ENCODE data around the gene ACSM2A. TPM values are rescaled to one million over a fixed set of nuclear protein-coding genes. Genes with fewer than 3 reads are reported as not detected.
"Not testable (repeated sequence)": the region's sequence is repeated elsewhere in the genome, so short reads cannot be mapped to it uniquely, and the experiment has no call there.

The ACSM2A gene
- total RNA-seq, 1 donor from 2014 or later, result not detected

DNA sequence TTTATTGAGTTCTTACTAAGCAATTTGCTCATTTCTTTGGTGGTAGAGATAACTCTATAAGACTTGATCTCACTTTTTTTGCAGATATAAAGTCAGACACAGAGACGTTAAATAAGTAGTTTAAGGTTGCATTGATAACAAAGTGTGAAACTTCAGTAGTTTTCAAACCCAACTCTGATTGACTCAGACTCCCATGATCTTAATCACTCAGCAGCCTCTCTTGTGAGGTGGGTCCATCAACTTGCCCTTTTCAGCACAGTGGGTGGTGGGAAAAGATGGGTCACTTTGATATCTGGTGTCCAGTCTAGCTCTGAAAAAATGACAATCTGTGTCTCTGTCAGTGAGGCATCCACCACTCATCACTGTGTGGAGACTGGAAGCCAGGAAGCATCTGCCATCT is 19.4 kb downstream of the ACSM2A start:
- not testable (repeated sequence) for H3K36me3 Mint-ChIP-seq (ENCODE audit: low read depth); DNase-seq (ENCODE audit: low read depth, low spot score); H3K4me3 Mint-ChIP-seq; H3K9me3 Mint-ChIP-seq; H3K4me1 Mint-ChIP-seq; H3K27ac Mint-ChIP-seq (ENCODE audit: unreplicated experiment)
- H3K27me3 Mint-ChIP-seq (ENCODE audit: low read depth), result peaks cover 59% of the 10 kb centered on the region

DNA sequence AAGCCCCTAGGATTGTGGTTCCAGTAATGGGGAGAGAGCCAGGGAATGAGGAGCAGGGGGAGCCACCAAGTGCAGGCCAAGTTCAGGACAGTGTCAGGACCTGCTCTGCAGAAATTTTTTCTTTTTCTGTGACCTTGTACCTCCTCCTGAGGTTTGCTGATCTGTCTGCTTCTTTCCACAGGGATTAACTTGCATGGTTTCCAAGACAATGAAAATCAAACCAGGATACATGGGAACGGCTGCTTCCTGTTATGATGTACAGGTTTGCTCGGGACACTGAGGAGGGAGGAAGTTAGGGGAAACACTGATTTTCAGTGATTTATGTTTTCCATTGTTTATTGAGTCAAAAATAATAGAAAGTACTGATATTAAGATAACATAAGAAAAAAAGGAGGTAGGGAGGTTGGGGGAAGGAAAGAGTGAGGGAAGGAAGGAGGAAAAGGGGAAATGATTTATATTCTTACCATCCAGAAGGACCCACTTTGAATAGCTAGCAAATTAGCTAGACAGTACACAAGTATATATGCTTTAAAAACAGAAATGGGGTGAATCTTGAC is 25.9 kb downstream of the ACSM2A start:
- H3K4me1 Mint-ChIP-seq; H3K4me3 Mint-ChIP-seq; H3K9me3 Mint-ChIP-seq; DNase-seq (ENCODE audit: low read depth, low spot score); H3K36me3 Mint-ChIP-seq (ENCODE audit: low read depth); H3K27ac Mint-ChIP-seq (ENCODE audit: unreplicated experiment): not testable (repeated sequence)
- peaks cover 72% of the 10 kb centered on the region for H3K27me3 Mint-ChIP-seq (ENCODE audit: low read depth)

DNA sequence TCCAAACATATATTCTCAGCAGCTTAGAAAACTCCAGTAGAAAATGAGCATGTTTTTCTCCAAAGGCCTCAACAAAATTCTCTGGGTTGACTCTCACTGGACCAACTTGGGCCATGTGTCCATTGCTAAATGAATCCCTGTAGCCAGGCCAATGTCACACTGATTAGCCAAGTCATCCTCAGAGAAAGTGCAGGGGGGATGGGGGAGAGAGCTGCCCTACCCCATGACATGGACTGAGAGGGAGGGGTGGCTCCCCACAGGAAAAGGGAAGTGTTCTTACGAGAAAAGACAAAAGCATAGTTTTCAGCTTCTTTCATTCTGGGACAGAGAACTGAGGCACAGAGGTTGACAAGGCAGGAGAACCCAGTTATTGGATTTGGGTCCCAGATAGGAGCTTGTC is 32.7 kb downstream of the ACSM2A start:
- H3K4me3 Mint-ChIP-seq; H3K27ac Mint-ChIP-seq (ENCODE audit: unreplicated experiment); H3K4me1 Mint-ChIP-seq; H3K36me3 Mint-ChIP-seq (ENCODE audit: low read depth); DNase-seq (ENCODE audit: low read depth, low spot score); H3K9me3 Mint-ChIP-seq: not testable (repeated sequence)
- peaks cover 47% of the 10 kb centered on the region for H3K27me3 Mint-ChIP-seq (ENCODE audit: low read depth)

DNA sequence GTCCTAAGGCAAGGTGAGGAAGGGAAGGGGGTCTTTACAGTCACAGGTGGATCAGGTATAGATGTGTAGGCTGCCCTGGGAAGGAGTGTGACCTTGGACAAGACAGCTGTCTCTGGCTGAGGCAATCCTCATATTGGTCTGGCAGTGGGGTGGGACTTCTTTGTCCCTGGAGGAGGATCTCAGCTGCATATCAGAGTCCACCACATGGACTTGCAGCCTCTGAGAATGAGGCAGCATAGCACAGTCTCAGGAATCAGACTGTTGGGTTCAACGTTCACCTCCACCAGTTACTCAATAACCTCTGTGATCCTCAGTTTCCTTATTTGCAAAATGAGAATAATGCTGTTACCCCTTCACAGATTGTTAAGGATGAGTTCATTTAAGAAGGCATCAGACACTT is 33.4 kb downstream of the ACSM2A start:
- TF ChIP-seq, protein P1, sequence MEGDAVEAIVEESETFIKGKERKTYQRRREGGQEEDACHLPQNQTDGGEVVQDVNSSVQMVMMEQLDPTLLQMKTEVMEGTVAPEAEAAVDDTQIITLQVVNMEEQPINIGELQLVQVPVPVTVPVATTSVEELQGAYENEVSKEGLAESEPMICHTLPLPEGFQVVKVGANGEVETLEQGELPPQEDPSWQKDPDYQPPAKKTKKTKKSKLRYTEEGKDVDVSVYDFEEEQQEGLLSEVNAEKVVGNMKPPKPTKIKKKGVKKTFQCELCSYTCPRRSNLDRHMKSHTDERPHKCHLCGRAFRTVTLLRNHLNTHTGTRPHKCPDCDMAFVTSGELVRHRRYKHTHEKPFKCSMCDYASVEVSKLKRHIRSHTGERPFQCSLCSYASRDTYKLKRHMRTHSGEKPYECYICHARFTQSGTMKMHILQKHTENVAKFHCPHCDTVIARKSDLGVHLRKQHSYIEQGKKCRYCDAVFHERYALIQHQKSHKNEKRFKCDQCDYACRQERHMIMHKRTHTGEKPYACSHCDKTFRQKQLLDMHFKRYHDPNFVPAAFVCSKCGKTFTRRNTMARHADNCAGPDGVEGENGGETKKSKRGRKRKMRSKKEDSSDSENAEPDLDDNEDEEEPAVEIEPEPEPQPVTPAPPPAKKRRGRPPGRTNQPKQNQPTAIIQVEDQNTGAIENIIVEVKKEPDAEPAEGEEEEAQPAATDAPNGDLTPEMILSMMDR (conservative IDR thresholded peaks at IDR 0.05), result no peak
- Mint-ChIP-seq H3K36me3 (ENCODE audit: low read depth) (no peaks in the 10 kb centered on the region), H3K9me3 (peaks cover 2% of the 10 kb centered on the region), H3K27me3 (ENCODE audit: low read depth) (peaks cover 42% of the 10 kb centered on the region), H3K4me1 (no peaks in the 10 kb centered on the region), H3K27ac (ENCODE audit: unreplicated experiment) (no peak overlapping the region), H3K4me3 (no peak overlapping the region)
- no peak for DNase-seq (ENCODE audit: low read depth, low spot score)

DNA sequence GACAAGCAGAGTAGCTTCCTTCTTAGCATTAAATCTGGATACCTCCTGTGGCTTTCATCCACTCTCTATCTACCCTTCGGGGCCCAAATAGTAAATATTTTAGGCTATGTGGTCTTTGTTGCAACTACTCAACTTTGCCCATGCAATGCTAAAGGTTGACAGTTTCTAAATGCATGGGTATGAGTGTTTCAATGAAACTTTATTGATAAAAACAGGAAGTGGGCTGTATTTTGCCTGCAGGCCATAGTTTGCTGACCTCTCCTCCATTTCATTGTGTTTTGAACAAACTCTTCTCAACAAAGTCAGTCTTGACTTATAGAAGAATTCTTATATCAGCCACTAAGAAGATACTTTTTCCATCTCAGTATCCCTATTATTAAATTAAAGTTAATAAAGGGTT is 34.1 kb downstream of the ACSM2A start:
- Mint-ChIP-seq H3K4me3 (no peak overlapping the region), H3K36me3 (ENCODE audit: low read depth) (no peaks in the 10 kb centered on the region), H3K27me3 (ENCODE audit: low read depth) (peaks cover 36% of the 10 kb centered on the region), H3K9me3 (peaks cover 2% of the 10 kb centered on the region), H3K27ac (ENCODE audit: unreplicated experiment) (no peak overlapping the region), H3K4me1 (no peaks in the 10 kb centered on the region)
- no peak for DNase-seq (ENCODE audit: low read depth, low spot score)
- TF ChIP-seq, protein P1 (conservative IDR thresholded peaks at IDR 0.05), result no peak

DNA sequence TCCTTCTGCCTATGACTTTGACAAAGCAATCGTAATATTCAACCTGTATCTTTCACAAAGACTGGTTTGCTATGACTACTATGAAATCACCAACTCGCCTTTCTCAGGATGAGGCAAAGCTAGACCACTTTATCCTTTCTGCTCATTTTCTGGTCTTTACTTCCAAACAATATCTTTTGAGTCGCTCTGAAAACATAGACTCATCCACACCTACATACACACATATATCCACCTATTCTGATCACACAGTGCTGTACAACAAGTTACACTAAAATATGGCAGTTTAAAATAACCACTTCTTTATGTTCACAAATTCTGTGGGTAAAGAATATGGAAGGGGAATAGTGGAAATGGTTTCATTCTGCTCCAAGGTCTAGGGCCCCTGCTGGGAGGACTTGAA is 39.7 kb downstream of the ACSM2A start:
- H3K4me1 Mint-ChIP-seq; H3K36me3 Mint-ChIP-seq (ENCODE audit: low read depth): not testable (repeated sequence)

DNA sequence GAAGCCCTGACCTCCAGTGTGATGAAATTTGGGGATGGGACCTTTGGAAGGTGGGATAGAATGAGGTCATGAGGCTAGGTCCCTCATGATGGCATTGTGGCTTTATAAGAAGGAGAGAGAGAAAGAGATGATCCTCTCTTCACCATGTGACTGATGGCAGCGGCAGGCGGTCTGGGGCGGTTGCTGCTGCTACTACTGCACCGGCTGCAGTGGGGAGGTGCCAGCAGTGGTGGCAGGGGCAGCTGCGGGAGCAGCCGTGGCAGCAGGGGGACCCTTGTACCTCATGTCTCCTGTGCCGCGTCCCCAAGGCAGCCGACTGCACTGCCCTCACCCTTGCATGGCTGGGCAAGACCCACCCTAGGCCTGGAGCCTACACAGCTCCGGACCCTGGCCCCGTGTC is 40.1 kb downstream of the ACSM2A start:
- not testable (repeated sequence) for H3K4me3 Mint-ChIP-seq; H3K27ac Mint-ChIP-seq (ENCODE audit: unreplicated experiment); H3K36me3 Mint-ChIP-seq (ENCODE audit: low read depth); H3K4me1 Mint-ChIP-seq; DNase-seq (ENCODE audit: low read depth, low spot score); H3K9me3 Mint-ChIP-seq
- peaks cover 17% of the 10 kb centered on the region for H3K27me3 Mint-ChIP-seq (ENCODE audit: low read depth)

More for the DNA sequence above, 39.7 kb downstream of the ACSM2A start:
- H3K27ac Mint-ChIP-seq (ENCODE audit: unreplicated experiment); H3K9me3 Mint-ChIP-seq; DNase-seq (ENCODE audit: low read depth, low spot score); H3K4me3 Mint-ChIP-seq: not testable (repeated sequence)
- H3K27me3 Mint-ChIP-seq (ENCODE audit: low read depth), result peaks cover 22% of the 10 kb centered on the region

DNA sequence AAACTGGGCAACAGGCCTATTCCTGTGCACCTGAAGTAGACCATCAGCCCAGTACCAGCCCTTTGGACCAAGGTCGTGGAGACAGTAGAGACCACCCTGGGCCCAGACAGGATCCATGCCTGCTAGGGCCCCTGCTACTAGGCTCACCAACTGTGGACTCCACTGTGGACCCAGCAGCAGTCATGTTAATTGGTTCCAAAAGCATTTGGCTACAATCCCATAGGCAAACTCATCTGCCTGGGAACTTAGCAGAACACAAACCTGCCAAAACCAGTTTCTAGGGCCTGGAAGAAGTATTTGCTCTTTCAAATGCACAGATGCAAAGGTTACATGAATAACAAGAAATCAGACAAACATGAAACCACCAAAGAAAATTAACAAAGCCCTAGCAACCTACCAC is 53.1 kb downstream of the ACSM2A start:
- DNase-seq (ENCODE audit: low read depth, low spot score), result no peak
- Mint-ChIP-seq H3K4me3 (no peak overlapping the region), H3K27ac (ENCODE audit: unreplicated experiment) (no peak overlapping the region), H3K27me3 (ENCODE audit: low read depth) (peaks cover 7% of the 10 kb centered on the region), H3K4me1 (no peaks in the 10 kb centered on the region), H3K9me3 (peaks cover 16% of the 10 kb centered on the region), H3K36me3 (ENCODE audit: low read depth) (no peaks in the 10 kb centered on the region)
- TF ChIP-seq, protein P1 (conservative IDR thresholded peaks at IDR 0.05), result no peak
